ENCODE measurements around the gene SEPTIN11. TPM values are rescaled to one million over a fixed set of nuclear protein-coding genes. Genes with fewer than 3 reads are reported as not detected.

Gene SEPTIN11
- total and polyA plus RNA-seq, 9 of the 15 experiments (the other 6 are each of a cell fraction or from before 2014, with no cell fraction given), result 25.7 to 142 (median 84.3) TPM

DNA sequence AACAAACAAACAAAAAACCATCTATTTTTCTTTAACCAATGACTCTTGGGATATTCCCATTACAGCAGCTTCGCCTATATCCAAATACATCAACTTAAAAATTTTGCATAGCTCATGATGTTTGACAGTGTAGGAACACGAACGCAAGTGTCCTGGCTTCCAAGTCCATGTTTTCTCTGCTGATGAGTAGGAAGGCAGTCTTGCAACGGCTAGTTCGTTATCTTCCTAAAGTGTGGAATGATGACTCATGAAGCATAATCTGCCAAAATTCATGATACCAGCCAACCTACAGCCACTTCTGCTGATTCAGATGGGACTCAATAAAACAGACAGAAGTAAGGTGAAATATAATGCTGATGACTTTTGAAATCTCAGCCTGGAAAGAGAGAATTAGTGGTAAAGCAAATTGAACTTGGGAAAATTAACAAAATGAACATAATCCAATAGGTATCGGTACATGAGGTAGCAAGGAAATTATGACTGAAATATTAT lies 6.4 kb upstream of the SEPTIN11 start (continued):
- no peak for TF ChIP-seq ILK (tag; IDR thresholded peaks at IDR 0.05; ENCODE audit: borderline replicate concordance, low read depth)
- TF ChIP-seq FOS (IDR thresholded peaks at IDR 0.05; ENCODE audit: extremely low read depth, insufficient read length), result peak; percentile 41
- 0 out of 2 replicates have a peak, but pooled peaks have one; percentile 32 for TF ChIP-seq CBX5 (IDR thresholded peaks at IDR 0.05; ENCODE audit: borderline replicate concordance, low read depth)
- peak; percentile 45 to 74; a peak in 2 of 4 replicates for TF ChIP-seq TRIM24 (IDR thresholded peaks at IDR 0.05)
- TF ChIP-seq SIX5 (IDR thresholded peaks at IDR 0.05; ENCODE audit: borderline replicate concordance in 1 of 2, insufficient read depth in 1 of 2, low read depth in 1 of 2, low read length in 2 of 2), result no peak
- TF ChIP-seq MAFF (IDR thresholded peaks at IDR 0.05; ENCODE audit: low read length), result peak; percentile 79; the same call in 1 of the 2 replicates
- no peak for TF ChIP-seq ETS1 (conservative IDR thresholded peaks at IDR 0.05; ENCODE audit: control insufficient read depth, low read depth, low read length)
- TF ChIP-seq CREB1 (IDR thresholded peaks at IDR 0.05), result no peak; the same call in 1 of the 2 replicates
- 0 out of 2 replicates have a peak, but pooled peaks have one; percentile 40 for TF ChIP-seq CREB1 (CRISPR knock-in tag; IDR thresholded peaks at IDR 0.05)
- peak; percentile 71; the same call in 1 of the 2 replicates for TF ChIP-seq MAFK (IDR thresholded peaks at IDR 0.05; ENCODE audit: low read length)
- TF ChIP-seq JUNB (CRISPR knock-in tag; conservative IDR thresholded peaks at IDR 0.05), result peak; percentile 84
- TF ChIP-seq GATAD2B (IDR thresholded peaks at IDR 0.05; ENCODE audit: borderline replicate concordance), result peak; percentile 19; the same call in 1 of the 2 replicates
- TF ChIP-seq, protein P1, sequence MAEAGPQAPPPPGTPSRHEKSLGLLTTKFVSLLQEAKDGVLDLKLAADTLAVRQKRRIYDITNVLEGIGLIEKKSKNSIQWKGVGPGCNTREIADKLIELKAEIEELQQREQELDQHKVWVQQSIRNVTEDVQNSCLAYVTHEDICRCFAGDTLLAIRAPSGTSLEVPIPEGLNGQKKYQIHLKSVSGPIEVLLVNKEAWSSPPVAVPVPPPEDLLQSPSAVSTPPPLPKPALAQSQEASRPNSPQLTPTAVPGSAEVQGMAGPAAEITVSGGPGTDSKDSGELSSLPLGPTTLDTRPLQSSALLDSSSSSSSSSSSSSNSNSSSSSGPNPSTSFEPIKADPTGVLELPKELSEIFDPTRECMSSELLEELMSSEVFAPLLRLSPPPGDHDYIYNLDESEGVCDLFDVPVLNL (CRISPR knock-in tag; IDR thresholded peaks at IDR 0.05; ENCODE audit: low read depth), result no peak
- TF ChIP-seq TAL1 (IDR thresholded peaks at IDR 0.05), result peak; percentile 37
- TF ChIP-seq STAG1 (CRISPR knock-in tag; IDR thresholded peaks at IDR 0.05; ENCODE audit: borderline replicate concordance), result no peak
- peak; percentile 86 for TF ChIP-seq SMARCE1 (IDR thresholded peaks at IDR 0.05)
- peak; percentile 41 for TF ChIP-seq CBFA2T2 (conservative IDR thresholded peaks at IDR 0.05)
- TF ChIP-seq DLX4 (CRISPR knock-in tag; IDR thresholded peaks at IDR 0.05), result no peak
- TF ChIP-seq CBX3 (IDR thresholded peaks at IDR 0.05; ENCODE audit: borderline replicate concordance in 1 of 2, low read length in 2 of 2), result peak in 1 of 2 experiments; percentile 71; a peak in 1 of 3 replicates
- peak; percentile 89 for TF ChIP-seq ARID1B (IDR thresholded peaks at IDR 0.05)
- TF ChIP-seq ZNF780A (CRISPR knock-in tag; IDR thresholded peaks at IDR 0.05), result no peak
- peak; percentile 91 for TF ChIP-seq SMARCA4 (IDR thresholded peaks at IDR 0.05)
- TF ChIP-seq, protein P2, sequence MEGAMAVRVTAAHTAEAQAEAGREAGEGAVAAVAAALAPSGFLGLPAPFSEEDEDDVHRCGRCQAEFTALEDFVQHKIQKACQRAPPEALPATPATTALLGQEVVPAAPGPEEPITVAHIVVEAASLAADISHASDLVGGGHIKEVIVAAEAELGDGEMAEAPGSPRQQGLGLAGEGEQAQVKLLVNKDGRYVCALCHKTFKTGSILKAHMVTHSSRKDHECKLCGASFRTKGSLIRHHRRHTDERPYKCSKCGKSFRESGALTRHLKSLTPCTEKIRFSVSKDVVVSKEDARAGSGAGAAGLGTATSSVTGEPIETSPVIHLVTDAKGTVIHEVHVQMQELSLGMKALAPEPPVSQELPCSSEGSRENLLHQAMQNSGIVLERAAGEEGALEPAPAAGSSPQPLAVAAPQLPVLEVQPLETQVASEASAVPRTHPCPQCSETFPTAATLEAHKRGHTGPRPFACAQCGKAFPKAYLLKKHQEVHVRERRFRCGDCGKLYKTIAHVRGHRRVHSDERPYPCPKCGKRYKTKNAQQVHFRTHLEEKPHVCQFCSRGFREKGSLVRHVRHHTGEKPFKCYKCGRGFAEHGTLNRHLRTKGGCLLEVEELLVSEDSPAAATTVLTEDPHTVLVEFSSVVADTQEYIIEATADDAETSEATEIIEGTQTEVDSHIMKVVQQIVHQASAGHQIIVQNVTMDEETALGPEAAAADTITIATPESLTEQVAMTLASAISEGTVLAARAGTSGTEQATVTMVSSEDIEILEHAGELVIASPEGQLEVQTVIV (CRISPR knock-in tag; IDR thresholded peaks at IDR 0.05; ENCODE audit: borderline replicate concordance), result no peak
- no peak for TF ChIP-seq KLF10 (CRISPR knock-in tag; IDR thresholded peaks at IDR 0.05)
- peak; percentile 52; the same call in 1 of the 2 replicates for TF ChIP-seq RNF2 (IDR thresholded peaks at IDR 0.05)
